Skeletal muscle tissue (tissue), 4 donors: Measurements from ENCODE around the gene CUL1. TPM values are rescaled to one million over a fixed set of nuclear protein-coding genes. Genes with fewer than 3 reads are reported as not detected.

Source experiments
- H3K27ac ChIP-seq: one replicate; pipeline ENCODE4 v1.7.0; 2013; ENCODE audit warnings: mild to moderate bottlenecking, low read depth, low read length, inconsistent platforms
- H3K27me3 ChIP-seq, 3 donors: one replicate each; pipeline ENCODE4 v1.7.0; 2013; ENCODE audit warnings: low read length in 3 of 3; ENCODE audit not compliant: control insufficient read depth in 3 of 3, insufficient read depth in 3 of 3
- H3K36me3 ChIP-seq, 3 donors: one replicate each; pipeline ENCODE4 v1.7.0; 2013; ENCODE audit warnings: low read length in 3 of 3; ENCODE audit not compliant: control insufficient read depth in 3 of 3, insufficient read depth in 3 of 3
- H3K4me1 ChIP-seq, 3 donors: one replicate each; pipeline ENCODE4 v1.7.0; 2013; ENCODE audit warnings: low read length in 3 of 3, mild to moderate bottlenecking in 3 of 3; ENCODE audit not compliant: control insufficient read depth in 3 of 3, insufficient read depth in 3 of 3
- H3K4me3 ChIP-seq, 3 donors: one replicate each; pipeline ENCODE4 v1.7.0; 2013; ENCODE audit warnings: low read length in 3 of 3
- H3K9ac ChIP-seq, 3 donors: one replicate each; pipeline ENCODE4 v1.7.0; 2013; ENCODE audit warnings: low read length in 3 of 3, mild to moderate bottlenecking in 3 of 3, moderate library complexity in 2 of 3, low read depth in 1 of 3
- H3K9me3 ChIP-seq, 3 donors: one replicate each; pipeline ENCODE4 v1.7.0; 2013; ENCODE audit warnings: low read length in 3 of 3; ENCODE audit not compliant: control insufficient read depth in 3 of 3
- total RNA-seq: library from RNA; depleted of rRNA; stranded (reverse); fragments of >200 nt; gene quantifications from one replicate; pipeline ENCODE4 v1.2.3, GENCODE V29; 2014
- donor health status: Osteomylitis.

Gene CUL1
- total RNA-seq, 1 donor from 2014 or later, result 33.9 TPM

- peaks cover 7 to 49% (median 18%) of the 10 kb centered on the region in 3 donors for H3K36me3 ChIP-seq
- H3K27ac ChIP-seq, result peak overlapping the region; percentile 3
- no peaks in the 10 kb centered on the region for H3K27me3 ChIP-seq
- no peak overlapping the region for H3K4me3 ChIP-seq
- no peaks in the 10 kb centered on the region for H3K9me3 ChIP-seq
- H3K9ac ChIP-seq, result no peak overlapping the region
- peaks cover 0 to 7% (median 5%) of the 10 kb centered on the region in 3 donors for H3K4me1 ChIP-seq
Measured at GRCh38 chr7:148773334-148773733, 74.6 kb downstream of the CUL1 start.

GRCh38 chr7:148774471-148774870, 75.8 kb downstream of the CUL1 start:
- Histone ChIP-seq H3K4me1 (peaks cover 0 to 7% (median 5%) of the 10 kb centered on the region in 3 donors), H3K27ac (no peak overlapping the region), H3K4me3 (no peak overlapping the region), H3K9ac (no peak overlapping the region), H3K36me3 (peaks cover 7 to 46% (median 8%) of the 10 kb centered on the region in 3 donors), H3K27me3 (no peaks in the 10 kb centered on the region), H3K9me3 (no peaks in the 10 kb centered on the region)

DNA sequence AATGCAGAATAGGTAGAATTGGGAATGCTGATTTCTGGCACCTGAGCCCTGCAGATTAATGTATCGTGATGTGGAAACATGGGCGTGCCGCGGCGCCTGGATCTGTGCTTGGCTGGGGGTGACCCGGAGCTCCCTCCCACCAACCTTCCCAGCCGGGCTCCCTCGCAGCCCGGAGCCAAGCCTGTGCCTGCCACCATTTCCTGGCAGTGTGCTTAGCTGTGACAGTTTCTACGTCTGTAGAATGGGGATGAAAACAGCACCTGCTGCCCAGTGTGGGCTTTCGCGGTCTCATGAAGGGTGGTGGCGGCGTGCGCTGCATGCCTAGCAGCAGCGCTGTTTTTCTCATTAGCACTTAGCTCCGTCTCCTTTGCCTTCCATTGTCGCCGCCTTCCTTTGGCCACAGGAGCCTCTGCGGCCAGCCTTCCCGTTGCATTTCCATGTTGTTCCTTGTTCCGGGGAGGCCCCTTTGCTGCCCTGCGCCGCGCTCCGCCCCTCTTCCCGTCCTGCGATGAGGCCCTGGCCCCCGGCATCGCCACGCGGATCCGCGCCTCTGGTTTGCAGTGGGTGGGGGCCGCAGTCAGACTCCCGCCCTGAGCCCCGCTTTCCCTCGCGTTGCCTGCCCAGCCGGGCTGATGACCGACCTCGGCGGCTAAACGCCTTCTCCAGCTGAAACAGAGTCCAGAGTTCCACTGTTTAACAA, 84.2 kb downstream of the CUL1 start:
- Histone ChIP-seq H3K4me3 (no peak overlapping the region), H3K27ac (no peak overlapping the region), H3K9me3 (no peaks in the 10 kb centered on the region)

GRCh38 chr7:148783801-148784527, 85.3 kb downstream of the CUL1 start:
- no peak overlapping the region for H3K4me3 ChIP-seq
- no peaks in the 10 kb centered on the region for H3K27me3 ChIP-seq
- no peaks in the 10 kb centered on the region for H3K4me1 ChIP-seq
- H3K27ac ChIP-seq, result no peak overlapping the region
- peaks cover 32 to 55% (median 49%) of the 10 kb centered on the region in 3 donors for H3K36me3 ChIP-seq
- no peaks in the 10 kb centered on the region for H3K9me3 ChIP-seq
- no peak overlapping the region for H3K9ac ChIP-seq

More for the DNA sequence above, 84.2 kb downstream of the CUL1 start:
- Histone ChIP-seq H3K27me3 (no peaks in the 10 kb centered on the region), H3K36me3 (peaks cover 23 to 44% (median 44%) of the 10 kb centered on the region in 3 donors), H3K4me1 (no peaks in the 10 kb centered on the region), H3K9ac (no peak overlapping the region)

GRCh38 chr7:148787571-148788295, 89.0 kb downstream of the CUL1 start:
- H3K4me3 ChIP-seq, result no peak overlapping the region
- H3K9me3 ChIP-seq, result no peaks in the 10 kb centered on the region
- no peak overlapping the region for H3K27ac ChIP-seq
- H3K4me1 ChIP-seq, result no peaks in the 10 kb centered on the region
- peaks cover 53 to 81% (median 70%) of the 10 kb centered on the region in 3 donors for H3K36me3 ChIP-seq
- H3K9ac ChIP-seq, result no peak overlapping the region
- no peaks in the 10 kb centered on the region for H3K27me3 ChIP-seq

- Histone ChIP-seq H3K9me3 (no peaks in the 10 kb centered on the region), H3K36me3 (peaks cover 55 to 81% (median 74%) of the 10 kb centered on the region in 3 donors), H3K4me3 (no peak overlapping the region), H3K27me3 (no peaks in the 10 kb centered on the region), H3K4me1 (no peaks in the 10 kb centered on the region), H3K9ac (no peak overlapping the region), H3K27ac (no peak overlapping the region)
Measured at GRCh38 chr7:148789220-148789619, 90.5 kb downstream of the CUL1 start.

- Histone ChIP-seq H3K4me1 (no peaks in the 10 kb centered on the region), H3K9me3 (no peaks in the 10 kb centered on the region), H3K27ac (no peak overlapping the region), H3K36me3 (peaks cover 58 to 83% (median 75%) of the 10 kb centered on the region in 3 donors), H3K4me3 (no peak overlapping the region), H3K9ac (no peak overlapping the region), H3K27me3 (no peaks in the 10 kb centered on the region)
Measured at GRCh38 chr7:148790131-148790726, 91.5 kb downstream of the CUL1 start.

DNA sequence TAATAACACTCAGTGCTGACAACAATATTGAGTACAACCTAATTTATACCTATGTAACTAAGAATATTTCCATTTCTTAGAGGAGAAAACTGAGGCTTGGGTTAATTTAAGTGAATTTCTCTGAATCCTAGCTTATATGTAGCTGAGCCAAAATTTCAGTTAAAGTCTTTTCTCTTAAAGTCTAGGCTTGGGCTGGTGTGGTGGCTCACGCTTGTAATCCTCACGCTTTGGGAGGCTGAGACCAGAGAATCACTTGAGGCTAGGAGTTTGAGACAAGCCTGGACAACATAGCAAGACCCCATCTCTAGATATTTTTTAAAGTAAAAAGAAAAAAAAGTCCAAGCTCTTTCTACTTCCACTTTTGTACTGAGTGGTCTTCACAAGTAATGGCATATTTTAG, 92.1 kb downstream of the CUL1 start:
- Histone ChIP-seq H3K27ac (no peak overlapping the region), H3K4me1 (no peaks in the 10 kb centered on the region), H3K4me3 (no peak overlapping the region), H3K9me3 (no peaks in the 10 kb centered on the region), H3K27me3 (no peaks in the 10 kb centered on the region), H3K9ac (no peak overlapping the region), H3K36me3 (peaks cover 58 to 79% (median 73%) of the 10 kb centered on the region in 3 donors)

GRCh38 chr7:148791546-148791945, 92.8 kb downstream of the CUL1 start:
- no peak overlapping the region for H3K9ac ChIP-seq

More at GRCh38 chr7:148791546-148791945, 92.8 kb downstream of the CUL1 start:
- Histone ChIP-seq H3K27me3 (no peaks in the 10 kb centered on the region), H3K9me3 (no peaks in the 10 kb centered on the region), H3K4me1 (no peaks in the 10 kb centered on the region), H3K4me3 (no peak overlapping the region), H3K36me3 (peaks cover 57 to 74% (median 73%) of the 10 kb centered on the region in 3 donors), H3K27ac (no peak overlapping the region)
